HEK293T (cell line): Measurements from ENCODE around the gene STK38.

Experiments
- ARNT ChIP-seq: fragments of 450-650 bp; IDR thresholded peaks from 2 replicates; pipeline ENCODE4 v1.6.1; 2017; ENCODE audit warnings: mild to moderate bottlenecking
- ELF4 ChIP-seq: fragments of 450-650 bp; IDR thresholded peaks from 2 replicates; pipeline ENCODE4 v1.6.1; 2017; ENCODE audit warnings: antibody characterized with exemption
- TARDBP ChIP-seq: fragments of 450-650 bp; IDR thresholded peaks from 2 replicates; pipeline ENCODE4 v1.6.1; 2016

- TF ChIP-seq ARNT = no peak
- no peak for TF ChIP-seq ELF4
- no peak for TF ChIP-seq TARDBP
These were observed 39.3 kb upstream of the STK38 start for GRCh38 chr6:36586606-36587005.
